HUES64 (cell line): Measurements from ENCODE around the gene RPH3AL.
"Not testable (repeated sequence)": the region's sequence is repeated elsewhere in the genome, so short reads cannot be mapped to it uniquely, and the experiment has no call there.

Experiments used
- H3K27ac ChIP-seq: 2 replicates; pipeline ENCODE4 v1.7.0; 2013; ENCODE audit warnings: low read depth, low read length, inconsistent platforms
- H3K27me3 ChIP-seq: 2 replicates; pipeline ENCODE4 v1.6.1; 2013; ENCODE audit warnings: mild to moderate bottlenecking, low read length; ENCODE audit not compliant: insufficient read depth
- H3K36me3 ChIP-seq: 2 replicates; pipeline ENCODE4 v1.6.1; 2013; ENCODE audit warnings: mild to moderate bottlenecking, low read length; ENCODE audit not compliant: insufficient read depth
- H3K4me1 ChIP-seq: 2 replicates; pipeline ENCODE4 v1.6.1; 2013; ENCODE audit warnings: mild to moderate bottlenecking, low read length, moderate library complexity; ENCODE audit not compliant: insufficient read depth
- H3K4me3 ChIP-seq: 2 replicates; pipeline ENCODE4 v1.5.1; 2013; ENCODE audit warnings: mild to moderate bottlenecking, low read length, moderate library complexity
- H3K9ac ChIP-seq: 2 replicates; pipeline ENCODE4 v1.6.1; 2013; ENCODE audit warnings: mild to moderate bottlenecking, low read depth, low read length
- H3K9me3 ChIP-seq: 2 replicates; pipeline ENCODE4 v1.6.1; 2013; ENCODE audit warnings: low read depth, low read length; ENCODE audit not compliant: insufficient read depth
- WGBS: fragments of 150-250, 120-280 bp; methylation state at CpG from one replicate; pipeline ENCODE4 v1.1.7; 2013; ENCODE audit warnings: missing lambda C conversion rate; 5-methylcytosine and 5-hydroxymethylcytosine counted together

The RPH3AL gene

DNA sequence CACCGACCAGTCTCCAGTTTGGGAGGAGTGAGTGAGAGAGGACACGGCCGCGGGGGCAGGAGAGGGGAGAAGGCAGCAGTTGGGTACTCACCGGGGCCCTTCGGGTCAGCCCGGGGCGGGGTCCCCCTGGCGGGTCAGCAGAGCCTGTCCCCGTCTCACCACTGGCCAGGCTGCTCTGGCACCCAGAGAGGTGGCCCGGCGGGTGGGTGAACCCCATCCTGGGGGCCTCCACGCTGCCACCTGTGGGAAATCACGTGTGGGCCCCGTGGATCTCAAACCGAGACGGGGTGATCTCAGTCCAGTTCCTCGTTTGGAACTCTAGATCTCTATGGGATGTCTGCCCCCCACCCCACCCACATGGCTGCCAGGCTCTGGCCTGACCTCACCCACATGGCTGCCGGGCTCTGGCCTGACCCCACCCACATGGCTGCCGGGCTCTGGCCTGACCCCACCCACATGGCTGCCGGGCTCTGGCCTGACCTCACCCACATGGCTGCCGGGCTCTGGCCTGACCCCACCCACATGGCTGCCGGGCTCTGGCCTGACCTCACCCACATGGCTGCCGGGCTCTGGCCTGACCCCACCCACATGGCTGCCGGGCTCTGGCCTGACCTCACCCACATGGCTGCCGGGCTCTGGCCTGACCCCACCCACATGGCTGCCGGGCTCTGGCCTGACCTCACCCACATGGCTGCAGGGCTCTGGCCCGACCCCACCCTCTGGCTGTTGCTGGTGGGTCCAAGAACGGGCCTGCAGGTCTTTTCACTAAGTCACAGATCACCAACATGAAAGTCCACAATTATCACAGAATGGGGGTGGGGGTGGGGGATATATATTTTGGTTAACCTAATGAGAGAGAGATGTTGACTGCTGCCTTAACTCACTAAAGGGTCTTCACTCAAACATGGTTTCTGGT, 136.8 kb downstream of the RPH3AL start:
- H3K4me1 ChIP-seq, H3K27ac ChIP-seq, H3K27me3 ChIP-seq, H3K36me3 ChIP-seq, H3K9me3 ChIP-seq: not testable (repeated sequence)
- peak overlapping the region; percentile 69 for H3K9ac ChIP-seq
- H3K4me3 ChIP-seq: peak overlapping the region; percentile 63
- 34% methylated on average over 22 of the region's 29 CpGs for WGBS

GRCh38 chr17:214881-215331, 137.7 kb downstream of the RPH3AL start:
- Histone ChIP-seq H3K27ac (no peak overlapping the region), H3K4me3 (peak overlapping the region; percentile 63), H3K9ac (peak overlapping the region; percentile 69; the same call in 1 of the 2 replicates), H3K4me1 (peaks cover 7% of the 10 kb centered on the region; the same call in 1 of the 2 replicates), H3K9me3 (no peaks in the 10 kb centered on the region), H3K27me3 (no peaks in the 10 kb centered on the region), H3K36me3 (0 out of 2 replicates have a peak, but pooled peaks cover 3% of the 10 kb centered on the region)
- 91% methylated on average over 10 of the region's 10 CpGs for WGBS

DNA sequence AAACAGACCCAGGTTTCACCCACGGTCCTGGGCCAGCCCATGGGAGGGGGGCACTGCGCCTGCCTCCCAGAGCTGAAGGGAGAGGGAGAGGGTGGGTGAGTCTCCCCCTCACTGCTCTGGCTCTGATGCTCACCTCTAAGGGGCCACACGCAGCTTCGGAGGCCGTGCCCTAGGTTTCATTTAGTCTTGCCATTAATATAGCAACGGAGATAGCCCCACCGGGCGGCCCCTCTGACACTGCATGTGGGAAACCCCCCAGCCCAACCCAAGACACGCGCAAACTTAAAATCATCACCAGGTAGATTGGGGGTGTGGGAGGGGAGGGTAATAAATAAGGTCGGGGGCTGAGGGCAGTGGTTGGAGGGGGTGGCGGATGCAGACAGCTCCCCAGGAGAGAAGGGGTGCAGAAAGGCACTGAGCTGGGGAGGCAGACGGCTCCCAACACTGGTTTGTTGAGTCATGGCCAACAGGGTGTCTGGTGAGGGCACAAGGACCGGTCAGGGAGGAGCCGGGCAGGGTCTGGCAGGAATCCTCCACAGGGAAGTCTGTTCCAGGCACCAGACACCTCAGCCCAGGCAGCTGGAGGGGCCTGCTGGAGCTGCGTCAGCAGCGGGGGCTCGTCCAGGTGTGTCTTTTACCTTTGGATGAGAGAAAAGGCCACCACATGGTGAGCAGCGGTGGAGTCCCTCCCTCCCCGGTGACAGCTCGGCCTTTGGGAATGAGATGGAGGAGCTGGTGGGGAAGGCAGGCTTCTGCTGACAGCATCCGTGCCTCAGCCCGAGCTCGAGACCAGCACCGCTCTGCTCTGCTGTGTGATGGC, 139.1 kb downstream of the RPH3AL start:
- H3K27ac ChIP-seq: no peak overlapping the region
- H3K9me3 ChIP-seq: no peaks in the 10 kb centered on the region
- H3K4me1 ChIP-seq: peaks cover 7% of the 10 kb centered on the region; the same call in 1 of the 2 replicates
- WGBS: 94% methylated on average over 25 of the region's 25 CpGs
- no peaks in the 10 kb centered on the region for H3K27me3 ChIP-seq
- 0 out of 2 replicates have a peak, but pooled peaks cover 3% of the 10 kb centered on the region for H3K36me3 ChIP-seq
- H3K4me3 ChIP-seq: no peak overlapping the region
- no peak overlapping the region for H3K9ac ChIP-seq

- Histone ChIP-seq H3K4me1 (0 out of 2 replicates have a peak, but pooled peaks cover 4% of the 10 kb centered on the region), H3K9ac (no peak overlapping the region), H3K9me3 (no peaks in the 10 kb centered on the region), H3K36me3 (0 out of 2 replicates have a peak, but pooled peaks cover 3% of the 10 kb centered on the region), H3K27me3 (peaks cover 3% of the 10 kb centered on the region; the same call in 1 of the 2 replicates), H3K4me3 (no peak overlapping the region), H3K27ac (no peak overlapping the region)
- 92% methylated on average over 8 of the region's 8 CpGs for WGBS
These were observed 142.2 kb downstream of the RPH3AL start for GRCh38 chr17:210402-210801.

- H3K27me3 ChIP-seq: peaks cover 3% of the 10 kb centered on the region; the same call in 1 of the 2 replicates
- H3K27ac ChIP-seq: no peak overlapping the region
- H3K4me3 ChIP-seq: no peak overlapping the region
- 0 out of 2 replicates have a peak, but pooled peaks cover 3% of the 10 kb centered on the region for H3K36me3 ChIP-seq
- no peaks in the 10 kb centered on the region for H3K9me3 ChIP-seq
- WGBS: 91% methylated on average over 5 of the region's 8 CpGs
- no peak overlapping the region for H3K9ac ChIP-seq
- H3K4me1 ChIP-seq: no peaks in the 10 kb centered on the region
These were observed 144.2 kb downstream of the RPH3AL start for GRCh38 chr17:208429-208828.

DNA sequence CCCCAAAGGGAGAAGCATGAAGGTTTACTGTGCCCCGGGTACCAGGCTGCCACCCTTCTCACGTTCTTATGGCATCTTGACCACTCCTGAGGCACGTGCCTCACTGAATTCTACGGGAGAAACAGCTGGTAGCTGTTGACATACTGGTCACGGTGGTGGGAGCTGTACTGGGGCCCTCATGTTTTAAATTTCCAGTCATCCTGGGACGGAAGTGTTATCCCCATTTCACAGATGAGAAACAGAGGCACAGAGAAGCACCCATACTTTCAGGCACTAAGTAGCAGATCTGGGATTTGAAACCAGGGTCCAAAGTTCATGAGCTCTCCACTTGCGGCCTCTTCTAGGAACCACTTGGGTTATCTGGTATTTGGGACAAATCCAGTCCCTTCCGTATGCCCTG, 144.8 kb downstream of the RPH3AL start:
- Histone ChIP-seq H3K9me3 (no peaks in the 10 kb centered on the region), H3K9ac (no peak overlapping the region)
- 96% methylated on average over 8 of the region's 8 CpGs for whole genome bisulfite sequencing

GRCh38 chr17:206941-207560, 145.6 kb downstream of the RPH3AL start:
- H3K36me3 ChIP-seq: 0 out of 2 replicates have a peak, but pooled peaks cover 3% of the 10 kb centered on the region
- no peaks in the 10 kb centered on the region for H3K9me3 ChIP-seq
- H3K9ac ChIP-seq: no peak overlapping the region
- 82% methylated on average over 37 of the region's 37 CpGs for WGBS
- H3K27ac ChIP-seq: no peak overlapping the region
- H3K4me3 ChIP-seq: no peak overlapping the region
- H3K27me3 ChIP-seq: peaks cover 3% of the 10 kb centered on the region; the same call in 1 of the 2 replicates
- H3K4me1 ChIP-seq: no peaks in the 10 kb centered on the region

More for the DNA sequence above, 144.8 kb downstream of the RPH3AL start:
- Histone ChIP-seq H3K4me3 (no peak overlapping the region), H3K27me3 (peaks cover 3% of the 10 kb centered on the region; the same call in 1 of the 2 replicates), H3K27ac (no peak overlapping the region), H3K4me1 (no peaks in the 10 kb centered on the region), H3K36me3 (0 out of 2 replicates have a peak, but pooled peaks cover 3% of the 10 kb centered on the region)

DNA sequence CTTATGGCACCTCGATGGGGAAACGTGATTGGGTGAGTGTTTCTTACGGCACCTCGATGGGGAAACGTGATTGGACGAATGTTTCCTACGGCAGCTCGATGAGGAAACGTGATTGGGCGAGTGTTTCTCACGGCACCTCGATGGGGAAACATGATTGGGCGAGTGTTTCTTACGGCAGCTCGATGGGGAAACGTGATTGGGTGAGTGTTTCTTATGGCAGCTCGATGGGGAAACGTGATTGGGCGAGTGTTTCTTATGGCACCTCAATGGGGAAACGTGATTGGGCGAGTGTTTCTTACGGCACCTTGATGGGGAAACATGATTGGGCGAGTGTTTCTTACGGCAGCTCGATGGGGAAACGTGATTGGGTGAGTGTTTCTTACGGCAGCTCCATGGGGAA, 146.1 kb downstream of the RPH3AL start:
- WGBS: 95% methylated on average over 27 of the region's 27 CpGs

GRCh38 chr17:205817-206216, 146.8 kb downstream of the RPH3AL start:
- Histone ChIP-seq H3K9me3 (no peaks in the 10 kb centered on the region), H3K27me3 (peaks cover 3% of the 10 kb centered on the region; the same call in 1 of the 2 replicates), H3K4me3 (no peak overlapping the region), H3K27ac (no peak overlapping the region), H3K36me3 (no peaks in the 10 kb centered on the region), H3K9ac (no peak overlapping the region), H3K4me1 (no peaks in the 10 kb centered on the region)
- 95% methylated on average over 6 of the region's 6 CpGs for WGBS

More for the DNA sequence above, 146.1 kb downstream of the RPH3AL start:
- not testable (repeated sequence) for H3K9ac ChIP-seq, H3K4me1 ChIP-seq, H3K4me3 ChIP-seq, H3K36me3 ChIP-seq, H3K27me3 ChIP-seq, H3K27ac ChIP-seq, H3K9me3 ChIP-seq

DNA sequence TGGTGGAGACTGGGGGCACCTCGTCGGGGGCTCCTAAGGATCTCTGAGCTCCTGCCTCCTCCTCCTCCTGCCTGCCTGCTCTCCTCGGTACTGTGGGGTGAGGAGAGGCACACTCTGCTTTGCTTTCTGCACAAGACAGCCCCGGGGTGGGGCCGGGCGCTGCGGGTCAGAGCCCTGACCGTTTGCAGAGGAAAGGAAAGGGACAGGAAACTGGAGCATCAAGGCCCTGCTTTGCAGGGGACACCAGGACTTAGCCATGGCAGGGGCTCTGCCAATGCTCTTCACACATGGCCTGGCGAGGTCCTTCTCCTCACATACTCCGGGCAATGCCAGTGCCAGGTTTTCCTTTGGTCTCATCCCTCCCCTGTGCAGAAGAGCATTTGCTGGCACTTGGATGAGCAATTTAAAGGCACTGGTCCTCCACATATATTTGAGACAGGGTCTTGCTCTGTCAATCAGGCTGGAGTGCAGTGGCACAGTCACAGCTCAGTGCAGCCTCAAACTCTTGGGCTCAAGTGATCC, 147.4 kb downstream of the RPH3AL start:
- H3K9ac ChIP-seq: no peak overlapping the region
- no peaks in the 10 kb centered on the region for H3K4me1 ChIP-seq
- WGBS: 75% methylated on average over 10 of the region's 10 CpGs
- peaks cover 3% of the 10 kb centered on the region; the same call in 1 of the 2 replicates for H3K27me3 ChIP-seq
- no peaks in the 10 kb centered on the region for H3K36me3 ChIP-seq
- no peak overlapping the region for H3K27ac ChIP-seq
- H3K9me3 ChIP-seq: no peaks in the 10 kb centered on the region
- no peak overlapping the region for H3K4me3 ChIP-seq
